HG02884 (cell line): ENCODE measurements around the gene TAF1B.
A peak's percentile ranks its signal among the peaks of the same experiment; 100 is the strongest.
"Not testable (repeated sequence)": the region's sequence is repeated elsewhere in the genome, so short reads cannot be mapped to it uniquely, and the experiment has no call there.

Experiments used
- ATAC-seq: cut with Tn5 transposase; IDR thresholded peaks from one replicate; pipeline ENCODE4 v1.9.1; 2021; ENCODE audit warnings: mild to moderate bottlenecking, moderate library complexity; ENCODE audit not compliant: unreplicated experiment

Gene TAF1B

DNA sequence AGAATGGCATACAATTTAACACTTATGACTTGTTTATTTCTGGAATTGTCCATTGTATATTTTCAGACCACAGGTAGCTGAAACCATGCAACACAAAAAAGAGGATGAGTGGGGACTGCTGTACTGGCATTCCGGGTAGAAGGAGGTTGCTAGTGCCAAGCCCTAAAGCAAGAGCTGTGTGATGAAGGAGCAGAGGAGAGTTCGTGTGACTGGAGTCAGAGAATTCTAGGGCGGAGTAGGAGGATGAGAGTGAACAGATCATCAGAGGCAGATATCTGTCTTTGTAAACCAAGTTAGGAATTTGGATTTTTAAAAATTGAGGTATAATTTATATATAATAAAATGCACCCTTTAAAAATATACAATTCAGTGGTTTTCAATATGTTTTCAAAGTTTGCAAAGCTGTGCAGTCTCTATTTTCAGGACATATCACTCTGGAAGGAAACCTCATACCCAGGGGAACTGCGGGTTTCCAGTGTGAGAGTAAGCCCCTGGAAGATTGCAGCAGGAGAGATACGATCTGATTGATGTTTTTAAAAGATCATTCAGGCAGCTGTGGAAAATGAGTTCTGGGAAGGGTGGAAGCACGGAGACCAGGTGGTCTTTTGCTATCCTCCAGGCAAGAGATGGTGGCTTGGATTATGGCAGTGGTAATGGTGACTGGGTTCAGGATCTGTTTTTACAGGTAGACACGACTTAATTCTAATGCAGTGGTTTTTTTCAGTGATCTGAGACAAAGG, 36.4 kb downstream of the TAF1B start:
- ATAC-seq = no peak

DNA sequence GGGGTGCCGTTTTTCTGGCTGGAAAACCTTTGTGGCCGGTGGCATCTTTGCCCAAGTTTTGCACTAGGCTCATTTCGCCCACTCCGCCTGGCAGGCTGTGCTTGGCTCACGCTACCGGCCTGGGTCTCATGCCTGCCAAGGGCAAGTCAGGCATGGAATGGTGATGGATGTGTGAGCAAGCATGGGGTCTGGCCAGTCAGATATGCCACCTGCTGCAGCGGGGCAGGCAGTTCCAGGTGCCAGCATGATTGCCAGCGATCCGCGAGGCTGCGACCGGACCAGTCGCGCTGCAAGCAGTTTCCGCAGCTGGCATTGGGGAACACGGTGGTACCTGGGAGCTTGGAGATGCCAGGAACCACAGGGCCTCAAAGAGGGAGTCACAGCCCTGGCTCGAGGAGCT, 40.6 kb downstream of the TAF1B start:
- ATAC-seq = no peak

DNA sequence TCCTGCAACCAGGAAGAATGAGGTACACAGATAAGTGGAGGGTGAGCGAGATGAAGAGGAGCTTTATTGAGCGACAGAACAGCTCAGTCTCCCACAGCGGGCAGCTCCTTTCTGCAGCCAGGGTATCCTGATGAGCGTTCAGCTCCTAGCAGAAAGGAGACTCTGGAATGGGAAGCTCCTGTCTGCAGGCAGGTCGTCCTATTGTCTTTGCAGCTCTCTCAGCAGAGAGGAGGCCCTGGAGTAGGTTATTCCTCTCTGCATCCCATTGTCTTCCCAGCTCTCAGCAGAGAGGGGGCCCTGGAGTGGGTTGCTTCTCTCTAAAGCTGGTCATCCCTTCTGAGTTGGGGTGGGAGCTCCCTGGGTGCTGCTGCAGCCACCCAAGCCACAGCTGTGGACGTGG, 41.2 kb downstream of the TAF1B start:
- ATAC-seq = no peak

DNA sequence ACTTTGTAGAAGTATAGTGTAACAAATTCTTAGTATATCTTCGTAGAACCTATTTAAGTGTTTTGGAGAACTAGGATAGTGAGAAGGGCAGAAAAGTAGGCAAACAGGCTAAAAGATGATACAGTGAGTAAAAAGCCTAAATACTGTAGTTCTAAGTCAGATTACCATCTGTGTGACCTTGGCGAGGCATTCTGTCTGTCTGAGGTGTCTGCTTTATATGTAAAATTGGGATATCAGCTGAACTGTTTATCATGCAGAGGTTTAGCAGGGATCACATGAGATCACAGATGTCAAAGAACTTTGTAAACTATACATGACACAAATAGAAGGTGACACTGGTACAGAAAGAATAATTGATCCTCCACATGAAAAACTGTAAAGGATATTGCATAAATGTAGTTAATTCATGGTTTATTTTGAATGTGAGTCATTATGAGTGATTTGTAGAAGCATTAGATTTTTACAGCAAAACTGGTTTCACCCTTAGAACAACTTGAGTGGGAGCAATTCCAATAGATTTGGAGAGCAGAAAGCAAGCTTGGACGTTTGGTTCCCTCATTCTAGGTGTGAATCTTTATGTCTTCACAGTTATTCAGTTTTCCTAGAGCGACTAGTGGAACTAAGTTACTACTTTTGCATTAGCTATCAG, 41.9 kb downstream of the TAF1B start:
- no peak for ATAC-seq

DNA sequence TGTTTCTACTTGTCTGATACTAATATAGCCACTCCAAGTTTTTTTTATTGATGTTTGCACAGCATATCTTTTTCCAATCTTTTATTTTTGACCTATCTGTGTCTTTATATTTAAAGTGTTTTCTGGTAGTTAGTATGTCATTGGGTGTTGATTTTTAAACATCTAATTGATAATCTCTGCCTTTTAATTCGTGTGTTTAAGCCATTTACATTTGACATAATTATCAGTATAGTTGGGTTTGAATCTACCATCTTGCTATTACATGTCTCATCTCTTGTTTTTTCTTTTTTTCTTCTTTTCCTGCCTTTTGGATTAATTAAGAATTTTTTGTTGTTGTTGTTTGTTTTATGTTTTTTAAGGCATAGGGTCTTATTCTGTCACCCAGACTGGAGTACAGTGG, 44.2 kb downstream of the TAF1B start:
- ATAC-seq = no peak

DNA sequence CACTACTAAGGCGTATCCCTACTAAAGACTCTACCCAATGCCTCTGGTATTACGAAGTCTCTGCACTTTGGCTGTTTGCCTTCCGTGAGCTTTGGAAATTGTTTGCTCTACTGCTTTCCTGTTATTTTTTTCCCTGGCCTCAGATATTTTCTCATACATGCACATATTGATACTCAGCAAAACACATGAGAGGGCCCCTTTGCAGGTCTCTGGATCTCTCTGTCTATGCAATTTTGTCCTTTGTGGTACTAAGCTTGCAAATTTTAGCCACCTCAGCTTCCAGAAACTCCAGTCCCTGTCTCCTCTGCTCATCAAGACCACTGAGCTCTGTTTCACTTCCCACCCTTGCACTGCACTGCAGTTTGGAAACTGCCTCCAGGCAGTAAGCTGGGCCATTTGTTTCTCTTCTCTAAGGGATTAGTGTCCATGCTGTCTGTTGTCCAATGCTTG, 46.6 kb downstream of the TAF1B start:
- ATAC-seq = no peak

DNA sequence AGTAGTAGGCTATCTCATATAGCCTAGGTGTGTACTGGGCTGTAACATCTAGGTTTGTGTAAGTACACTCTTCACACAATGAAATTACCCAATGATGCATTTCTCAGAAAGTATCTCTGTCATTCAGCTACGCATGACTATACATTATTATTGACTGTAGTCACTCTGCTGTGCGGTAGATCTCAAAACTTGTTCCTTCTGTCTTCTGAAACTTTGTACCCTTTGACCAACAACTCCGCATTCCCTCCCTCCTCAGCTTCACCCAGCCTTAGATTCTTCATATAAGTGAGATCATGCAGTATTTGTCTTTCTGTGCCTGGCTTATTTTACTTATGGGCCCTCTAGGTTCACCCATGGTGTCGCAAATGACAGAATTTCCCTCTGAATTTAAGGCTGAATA, 49.0 kb downstream of the TAF1B start:
- no peak for ATAC-seq

DNA sequence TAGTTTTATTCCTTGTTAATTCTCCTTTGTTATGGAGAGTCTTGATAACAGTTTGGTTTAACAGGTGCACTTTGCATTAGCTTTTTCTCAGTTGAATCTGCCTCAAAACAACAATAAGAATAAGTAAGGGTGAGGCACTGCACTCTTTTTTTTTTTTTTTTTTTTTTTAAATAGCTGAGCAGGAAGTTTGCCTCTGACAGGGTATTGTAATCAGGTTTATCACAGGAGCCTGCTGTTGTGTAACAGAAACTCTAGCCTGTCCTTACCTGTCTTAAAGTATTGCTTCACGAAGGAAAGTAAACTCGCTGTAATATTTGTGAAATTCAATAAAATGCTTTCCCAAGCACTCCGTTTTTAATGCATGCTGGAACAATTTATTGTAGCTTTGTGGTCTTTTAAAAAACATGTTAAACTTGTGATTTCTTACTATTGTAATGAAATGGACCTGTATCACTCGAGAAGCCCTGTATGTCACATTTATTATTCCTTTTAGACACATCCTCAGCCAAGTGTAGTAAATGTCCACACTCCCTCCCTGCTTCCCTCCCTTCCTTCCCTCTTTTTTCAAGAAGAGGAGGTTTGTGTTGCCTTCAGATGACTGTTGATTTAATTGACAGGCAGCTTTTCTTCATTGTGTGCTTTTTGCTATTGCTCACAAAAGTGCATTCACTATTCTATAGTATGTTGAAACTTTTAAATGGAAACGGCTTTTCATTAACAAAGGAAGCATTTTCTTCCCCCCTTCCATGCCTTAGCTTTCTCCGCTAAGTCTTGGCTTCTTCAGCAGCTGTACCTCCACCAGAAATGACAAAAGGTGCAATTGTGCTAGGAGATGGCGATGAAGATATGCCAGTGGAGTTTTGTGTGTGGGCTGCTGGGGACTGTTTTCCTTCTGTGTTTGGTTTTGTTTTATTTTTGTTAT, 52.7 kb downstream of the TAF1B start:
- no peak for ATAC-seq

DNA sequence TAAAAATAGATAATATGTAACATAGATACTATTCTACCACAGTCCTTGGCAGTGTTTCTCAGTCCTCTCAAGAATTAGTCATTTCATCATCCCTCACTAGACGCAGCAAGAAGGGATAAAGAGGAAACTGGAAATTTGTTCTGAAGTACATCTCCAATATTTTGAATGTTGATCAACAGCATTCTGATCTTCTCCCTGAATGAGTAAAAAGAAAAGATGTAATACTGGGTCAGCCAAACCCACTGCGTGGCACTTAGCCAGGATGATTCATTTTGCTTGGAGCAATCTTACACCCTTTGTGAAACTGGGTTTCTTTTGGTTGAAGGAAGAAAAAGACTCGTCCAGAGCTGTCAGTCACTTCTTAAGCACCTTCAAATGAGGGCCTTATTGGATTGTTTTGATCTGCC, 54.1 kb downstream of the TAF1B start:
- peak; percentile 79 for ATAC-seq

DNA sequence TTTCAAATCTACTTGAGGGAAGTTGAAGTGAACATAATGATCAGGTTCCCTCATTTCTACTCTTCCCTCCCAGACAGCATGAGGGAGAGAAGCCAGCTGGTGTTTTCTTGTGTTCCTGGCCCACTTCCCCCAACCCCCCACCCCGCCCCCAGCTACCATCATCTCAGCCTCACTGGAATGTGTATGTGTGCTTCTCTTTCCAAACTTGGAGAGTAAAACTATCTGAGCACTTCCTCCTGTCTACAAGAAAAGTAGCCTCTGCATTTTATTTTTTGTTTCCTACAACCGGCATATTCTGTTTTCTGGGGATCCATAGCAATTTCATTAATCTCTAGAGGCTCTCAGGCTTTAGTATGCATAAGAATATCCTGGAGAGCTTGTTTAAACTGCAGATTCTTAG, 54.6 kb downstream of the TAF1B start:
- no peak for ATAC-seq

DNA sequence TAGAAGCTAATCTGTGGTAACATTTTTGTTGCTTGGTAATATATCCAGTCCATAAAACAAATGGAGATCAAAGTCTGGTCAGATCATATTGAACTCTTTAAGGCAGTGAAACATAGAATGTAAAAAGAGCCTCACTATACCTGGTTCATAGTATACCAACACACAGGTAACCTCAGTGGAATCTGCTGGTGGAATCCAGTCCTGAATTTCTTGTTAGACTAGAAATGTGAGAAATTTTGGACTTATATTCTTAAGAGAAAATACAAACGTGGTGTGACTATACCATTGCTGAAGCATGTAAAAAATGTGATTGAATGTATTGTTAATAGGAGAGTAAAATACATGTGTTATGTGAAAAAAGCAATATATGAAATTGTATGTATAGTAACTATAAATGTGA, 62.1 kb downstream of the TAF1B start:
- ATAC-seq = no peak

DNA sequence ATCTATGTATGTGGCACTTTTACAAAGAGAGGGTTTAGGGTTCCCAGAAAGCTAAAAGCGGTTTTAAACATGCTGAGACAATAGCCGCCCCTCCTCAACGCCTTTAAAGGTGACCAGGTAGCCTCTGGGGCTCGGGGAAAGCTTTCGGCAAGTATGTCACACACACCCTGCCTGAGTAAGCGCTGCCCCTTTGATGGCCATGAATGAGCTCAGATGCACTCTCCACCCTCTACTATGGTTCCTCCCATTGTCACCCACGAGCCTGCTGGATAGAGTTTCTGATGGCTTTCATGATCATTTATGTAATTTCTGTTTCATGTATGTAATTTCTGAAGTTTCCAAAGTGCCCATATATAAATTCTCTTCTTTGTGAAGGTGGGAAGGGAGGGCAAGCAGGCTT, 64.1 kb downstream of the TAF1B start:
- no peak for ATAC-seq

DNA sequence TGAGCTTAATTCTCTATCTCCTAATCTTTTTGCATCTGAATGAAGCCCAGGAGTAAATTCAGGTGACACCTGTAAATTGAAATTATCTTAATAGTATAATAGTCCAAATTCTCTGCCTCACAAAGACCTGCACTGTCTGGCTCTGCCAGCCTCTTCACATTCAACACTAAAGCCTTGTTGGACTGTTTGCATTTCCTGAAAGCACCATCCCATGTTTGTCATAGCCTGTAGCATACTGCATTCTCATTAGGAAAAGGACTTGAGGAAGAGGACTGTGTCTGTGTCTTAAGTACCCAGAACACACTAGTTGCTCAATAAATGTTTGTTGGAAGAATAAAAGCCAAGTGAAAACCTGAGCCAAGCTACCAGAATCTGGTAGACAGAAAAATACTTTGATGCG, 65.4 kb downstream of the TAF1B start:
- no peak for ATAC-seq

DNA sequence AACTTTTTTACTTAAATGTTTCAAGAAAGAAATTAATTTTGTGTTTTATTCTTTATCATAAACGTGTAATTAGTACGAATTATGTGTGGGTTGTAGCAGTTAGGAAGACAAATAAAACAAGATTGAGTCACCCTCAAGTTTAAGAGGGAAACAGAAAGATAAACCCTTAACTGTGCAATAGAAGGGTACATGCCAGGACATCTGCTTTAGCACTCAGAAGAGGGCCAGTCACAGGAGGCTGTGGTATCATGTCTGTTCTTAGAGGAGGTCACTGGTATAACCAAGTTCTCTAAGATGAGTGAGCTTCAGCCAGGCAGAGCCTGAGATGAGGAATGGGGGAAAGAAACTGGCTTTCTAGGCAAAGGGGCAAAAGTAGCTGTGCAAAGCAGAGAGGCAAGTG, 65.8 kb downstream of the TAF1B start:
- no peak for ATAC-seq

DNA sequence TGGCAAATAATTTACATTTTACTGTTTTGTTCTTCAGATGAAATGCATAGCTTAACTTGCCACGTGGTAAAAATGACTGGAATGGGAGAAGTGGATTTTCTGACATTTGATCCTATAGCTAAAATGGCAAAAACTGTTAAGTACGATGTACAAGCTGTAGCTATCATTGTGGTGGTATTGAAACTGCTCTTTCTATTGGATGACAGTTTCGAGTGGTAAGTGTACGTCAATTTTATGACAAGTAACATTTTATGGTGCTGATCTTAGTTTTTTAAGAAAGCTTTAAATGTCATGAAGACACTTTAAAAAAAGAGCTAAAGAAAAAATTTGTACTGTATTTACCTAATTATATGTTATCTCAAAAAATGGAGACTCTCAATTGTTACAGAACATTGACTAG, 67.4 kb downstream of the TAF1B start:
- no peak for ATAC-seq

DNA sequence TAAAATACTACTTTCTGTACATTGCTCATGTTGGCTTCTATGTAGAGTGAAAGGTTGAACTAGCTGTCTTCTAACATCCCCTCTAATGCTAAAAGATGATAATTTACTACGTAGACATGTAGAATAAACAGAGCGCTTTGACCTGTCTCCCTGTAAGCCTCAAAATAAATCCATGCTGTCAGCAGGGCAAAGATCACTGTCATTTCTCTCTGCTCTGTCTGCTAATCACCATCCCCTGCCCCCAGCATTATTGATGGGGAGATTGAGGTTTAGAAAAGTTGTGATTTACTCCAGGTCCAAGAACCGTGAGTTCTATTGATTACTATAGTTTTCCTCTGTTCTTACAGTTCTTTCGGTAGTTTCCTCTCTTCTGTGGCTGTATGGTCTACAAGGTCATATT, 69.2 kb downstream of the TAF1B start:
- no peak for ATAC-seq

DNA sequence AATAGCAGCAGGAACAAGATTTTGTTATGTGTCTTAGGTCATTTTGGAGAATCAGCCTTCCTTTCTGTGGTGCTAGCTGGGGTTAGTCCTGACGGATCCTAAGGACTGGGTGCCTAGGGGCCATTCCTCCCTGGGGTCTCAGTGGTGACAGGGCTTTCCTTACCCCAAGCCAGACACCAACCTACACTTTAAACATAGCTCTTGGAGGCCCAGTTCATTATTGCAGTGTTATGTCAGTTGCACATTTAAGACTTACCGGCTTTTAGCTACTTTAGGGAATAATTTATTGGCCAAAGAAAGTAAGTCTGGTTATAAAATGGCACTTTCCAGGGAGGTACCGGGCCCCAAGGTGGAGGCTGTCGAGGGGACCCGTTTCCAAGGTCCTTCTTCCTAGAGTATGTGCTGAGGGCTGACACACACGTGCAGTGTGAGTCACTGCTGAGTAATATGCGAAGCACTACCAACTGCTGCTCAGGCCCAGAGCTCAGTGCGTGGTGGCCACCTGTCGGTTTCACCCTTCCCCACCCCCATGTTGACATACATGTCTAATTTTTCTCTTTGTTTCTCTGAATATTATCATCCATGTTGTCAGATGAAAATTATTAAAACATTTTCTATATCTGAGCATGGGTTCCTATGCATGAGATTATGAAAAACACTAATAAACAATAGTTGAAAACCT, 71.3 kb downstream of the TAF1B start:
- ATAC-seq = peak; percentile 100

DNA sequence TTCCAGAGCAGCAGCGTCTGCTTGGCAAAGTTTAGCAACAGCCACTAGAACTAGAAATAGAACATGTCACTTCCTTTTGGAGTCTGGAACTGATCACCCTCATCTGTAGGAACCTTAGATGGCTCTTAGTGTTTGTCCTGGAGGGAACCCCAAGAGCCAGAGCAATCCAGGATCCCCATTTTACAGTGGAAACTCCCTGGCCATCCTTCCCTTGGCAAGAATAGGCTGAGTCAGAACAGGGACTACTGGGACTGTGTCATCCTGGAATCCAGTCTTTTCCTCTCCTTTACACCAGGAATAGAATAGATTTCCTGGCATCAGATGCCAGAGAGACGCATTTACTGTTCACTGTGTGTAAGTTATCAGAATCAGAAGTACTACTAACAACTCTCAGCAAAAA, 75.0 kb downstream of the TAF1B start:
- ATAC-seq = no peak

DNA sequence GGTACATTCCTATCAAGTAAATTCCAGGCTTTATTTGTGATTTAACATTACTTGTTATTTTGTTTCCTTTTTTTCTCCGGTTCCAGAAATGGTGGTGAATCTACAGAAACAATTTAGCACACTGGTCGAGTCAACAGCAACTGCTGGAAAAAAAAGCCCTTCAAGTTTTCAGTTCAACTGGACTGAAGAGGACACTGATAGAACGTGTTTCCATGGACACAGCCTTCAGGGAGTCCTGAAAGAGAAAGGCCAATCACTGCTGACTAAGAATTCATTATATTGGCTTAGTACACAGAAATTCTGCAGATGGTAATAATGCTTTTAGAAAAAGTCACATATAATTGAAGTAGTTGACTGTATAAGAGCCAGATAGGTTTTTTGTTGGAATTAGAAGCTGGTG, 76.2 kb downstream of the TAF1B start:
- ATAC-seq = no peak

DNA sequence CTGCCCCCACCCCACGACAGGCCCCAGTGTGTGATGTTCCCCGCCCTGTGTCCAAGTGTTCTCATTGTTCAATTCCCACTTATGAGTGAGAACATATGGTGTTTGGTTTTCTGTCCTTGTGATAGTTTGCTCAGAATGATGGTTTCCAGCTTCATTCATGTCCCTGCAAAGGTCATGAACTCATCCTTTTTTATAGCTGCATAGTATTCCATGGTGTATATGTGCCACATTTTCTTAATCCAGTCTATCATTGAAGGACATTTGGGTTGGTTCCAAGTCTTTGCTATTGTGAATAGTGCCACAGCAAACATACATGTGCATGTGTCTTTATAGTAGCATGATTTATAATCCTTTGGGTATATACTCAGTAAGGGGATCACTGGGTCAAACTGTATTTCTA, 83.7 kb downstream of the TAF1B start:
- ATAC-seq = not testable (repeated sequence)

DNA sequence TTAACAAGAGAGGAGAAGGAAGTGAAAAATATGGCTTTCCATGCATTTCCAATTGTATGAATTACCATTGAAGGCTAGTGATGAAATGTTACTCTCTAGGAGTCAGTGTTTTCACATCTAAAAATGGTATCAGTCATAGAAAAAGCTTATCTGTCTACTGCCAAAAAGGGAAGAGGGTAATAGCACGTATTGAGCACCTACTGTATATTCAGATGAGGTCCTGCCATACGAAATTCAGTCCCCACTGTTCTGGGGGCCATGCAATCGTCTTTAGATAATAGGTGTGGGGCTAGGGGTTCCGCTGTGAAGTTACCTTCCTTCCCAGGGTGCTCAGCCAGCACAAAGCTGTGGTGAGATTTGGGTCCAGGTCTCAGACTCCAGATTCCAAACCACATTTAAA, 94.0 kb downstream of the TAF1B start:
- ATAC-seq = no peak
